GM19193 (cell line): ENCODE measurements around the gene ANTKMT.

Experiments used
- POLR2A ChIP-seq: IDR thresholded peaks from 4 replicates; pipeline ENCODE4 v1.6.1; 2011; ENCODE audit not compliant: insufficient read depth, insufficient read length; ENCODE audit errors: extremely low read depth

Gene ANTKMT

GRCh38 chr16:764848-765487 lies 44.0 kb downstream of the ANTKMT start:
- no peak for TF ChIP-seq POLR2A

GRCh38 chr16:765488-765865 lies 44.5 kb downstream of the ANTKMT start:
- no peak for TF ChIP-seq POLR2A

- TF ChIP-seq POLR2A = no peak
Measured at GRCh38 chr16:766008-766819, 45.3 kb downstream of the ANTKMT start.

- TF ChIP-seq POLR2A = no peak
Measured at GRCh38 chr16:766820-767640, 46.1 kb downstream of the ANTKMT start.

- no peak for TF ChIP-seq POLR2A
Measured at GRCh38 chr16:767743-768235, 46.8 kb downstream of the ANTKMT start.

GRCh38 chr16:768428-768827 lies 47.5 kb downstream of the ANTKMT start:
- TF ChIP-seq POLR2A = no peak

- TF ChIP-seq POLR2A = no peak
Measured at GRCh38 chr16:769184-769784, 48.3 kb downstream of the ANTKMT start.

GRCh38 chr16:769934-770333 lies 49.0 kb downstream of the ANTKMT start:
- no peak for TF ChIP-seq POLR2A

- no peak for TF ChIP-seq POLR2A
Measured at GRCh38 chr16:770411-770810, 49.5 kb downstream of the ANTKMT start.
